Esophagus muscularis mucosa (tissue), 4 donors: ENCODE measurements around the gene PNRC2. TPM values are rescaled to one million over a fixed set of nuclear protein-coding genes. Genes with fewer than 3 reads are reported as not detected.

Source experiments
- DNase-seq: peaks from one replicate; pipeline ENCODE4 v3.0.0-alpha.2; 2017; ENCODE audit errors: extremely low spot score
- H3K27ac ChIP-seq, 4 donors: fragments of 200-600 bp; sonication (generic); replicated peaks in 1 of 4; 1 replicate in 3 of 4; 2 replicates in 1 of 4; pipeline ENCODE4 v1.5.1; 2016 to 2019; ENCODE audit warnings: mild to moderate bottlenecking in 1 of 4
- H3K27me3 ChIP-seq, 4 donors: fragments of 200-600 bp; sonication (generic); one replicate each; pipeline versions ENCODE4 v1.5.1 to v1.6.0; 2016 to 2019
- H3K36me3 ChIP-seq, 4 donors: fragments of 200-600 bp; sonication (generic); one replicate each; pipeline ENCODE4 v1.5.1; 2016 to 2019
- H3K4me1 ChIP-seq, 4 donors: fragments of 200-600 bp; sonication (generic); one replicate each; pipeline ENCODE4 v1.5.1; 2016 to 2019
- H3K4me3 ChIP-seq, 4 donors: fragments of 200-600 bp; sonication (generic); 1 replicate in 2 of 4; 2 replicates in 2 of 4; pipeline ENCODE4 v1.5.1; 2016 to 2019; ENCODE audit warnings: mild to moderate bottlenecking in 4 of 4, moderate library complexity in 1 of 4
- H3K9me3 ChIP-seq, 4 donors: fragments of 200-600 bp; sonication (generic); 1 replicate in 3 of 4; 2 replicates in 1 of 4; pipeline ENCODE4 v1.5.1; 2016 to 2019
- EP300 ChIP-seq: sonication (generic); formaldehyde crosslinking; IDR thresholded peaks from one replicate; pipeline ENCODE4 v1.6.1; 2017; ENCODE audit warnings: antibody characterized with exemption
- POLR2A ChIP-seq: fragments of 450-650 bp; IDR thresholded peaks from one replicate; pipeline ENCODE4 v1.6.1; 2017; ENCODE audit warnings: antibody characterized with exemption, moderate library complexity, mild to moderate bottlenecking, low read depth
- POLR2AphosphoS5 ChIP-seq, 2 donors: sonication (generic); formaldehyde crosslinking; IDR thresholded peaks; one replicate each; pipeline ENCODE4 v1.6.1; 2017; ENCODE audit warnings: antibody characterized with exemption in 2 of 2
- WGBS: methylation state at CpG from one replicate; pipeline ENCODE4 v1.1.5; 2018; 5-methylcytosine and 5-hydroxymethylcytosine counted together
- intact Hi-C: fragments of 100-400 bp; cut with DNase I; formaldehyde crosslinking; loops from one replicate; pipeline ENCODE4 v1.15.1; 2023
- total RNA-seq, 4 donors: library from RNA; depleted of rRNA; stranded (reverse); fragments of >200 nt; gene quantifications; one replicate each; pipeline versions ENCODE4 v1.1.0 to v1.2.1, GENCODE V29; 2016
- TF ChIP-seq, protein P1 (sequence below), 3 experiments: fragments of 200-600 bp in 2 of 3; fragments of 450-650 bp in 1 of 3; sonication (generic) in 2 of 3; IDR thresholded peaks; one replicate each; pipeline ENCODE4 v1.5.1; 2017 to 2019; ENCODE audit warnings: antibody characterized with exemption in 3 of 3, mild to moderate bottlenecking in 2 of 3, moderate library complexity in 1 of 3

PNRC2 gene
- total RNA-seq, 4 donors from 2014 or later, result 93.3 to 156 (median 138) TPM

DNA sequence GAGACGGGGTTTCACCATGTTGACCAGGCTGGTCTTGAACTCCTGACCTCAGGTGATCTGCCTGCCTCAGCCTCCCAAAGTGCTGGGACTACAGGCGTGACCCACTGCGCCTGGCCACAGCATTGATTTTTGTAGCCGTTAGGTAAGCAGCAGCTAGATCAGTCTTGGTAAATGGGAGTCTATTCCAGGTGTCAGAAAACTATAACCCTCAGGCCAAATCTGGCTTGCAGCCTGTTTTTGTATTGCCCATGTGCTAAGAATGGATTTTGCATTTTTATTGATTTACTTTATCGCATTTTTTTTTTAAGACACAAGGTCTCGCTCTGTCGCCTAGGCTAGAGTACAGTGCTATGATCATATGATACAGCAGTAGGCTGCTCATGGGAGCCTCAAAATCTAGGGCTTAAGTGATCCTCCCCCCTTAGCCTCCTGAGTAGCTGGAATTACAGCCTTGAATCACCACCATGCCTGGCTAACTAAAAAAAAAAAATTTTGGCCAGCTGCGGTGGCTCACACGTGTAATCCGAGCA, 37.1 kb downstream of the PNRC2 start:
- 92% methylated on average over 10 of the region's 10 CpGs for WGBS
- intact Hi-C loops, result no loop called here
- H3K36me3 ChIP-seq, result no peaks in the 10 kb centered on the region
- TF ChIP-seq POLR2A (no peak), EP300 (no peak), POLR2AphosphoS5 (IDR thresholded peaks at IDR 0.05) (no peak)
- TF ChIP-seq, protein P1, sequence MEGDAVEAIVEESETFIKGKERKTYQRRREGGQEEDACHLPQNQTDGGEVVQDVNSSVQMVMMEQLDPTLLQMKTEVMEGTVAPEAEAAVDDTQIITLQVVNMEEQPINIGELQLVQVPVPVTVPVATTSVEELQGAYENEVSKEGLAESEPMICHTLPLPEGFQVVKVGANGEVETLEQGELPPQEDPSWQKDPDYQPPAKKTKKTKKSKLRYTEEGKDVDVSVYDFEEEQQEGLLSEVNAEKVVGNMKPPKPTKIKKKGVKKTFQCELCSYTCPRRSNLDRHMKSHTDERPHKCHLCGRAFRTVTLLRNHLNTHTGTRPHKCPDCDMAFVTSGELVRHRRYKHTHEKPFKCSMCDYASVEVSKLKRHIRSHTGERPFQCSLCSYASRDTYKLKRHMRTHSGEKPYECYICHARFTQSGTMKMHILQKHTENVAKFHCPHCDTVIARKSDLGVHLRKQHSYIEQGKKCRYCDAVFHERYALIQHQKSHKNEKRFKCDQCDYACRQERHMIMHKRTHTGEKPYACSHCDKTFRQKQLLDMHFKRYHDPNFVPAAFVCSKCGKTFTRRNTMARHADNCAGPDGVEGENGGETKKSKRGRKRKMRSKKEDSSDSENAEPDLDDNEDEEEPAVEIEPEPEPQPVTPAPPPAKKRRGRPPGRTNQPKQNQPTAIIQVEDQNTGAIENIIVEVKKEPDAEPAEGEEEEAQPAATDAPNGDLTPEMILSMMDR (IDR thresholded peaks at IDR 0.05), result no peak
- no peak overlapping the region for H3K27ac ChIP-seq
- no peak overlapping the region for H3K4me3 ChIP-seq
- peaks cover 0 to 9% (median 3%) of the 10 kb centered on the region in 4 donors for H3K4me1 ChIP-seq
- no peaks in the 10 kb centered on the region for H3K27me3 ChIP-seq
- H3K9me3 ChIP-seq, result no peaks in the 10 kb centered on the region
- no peak for DNase-seq

DNA sequence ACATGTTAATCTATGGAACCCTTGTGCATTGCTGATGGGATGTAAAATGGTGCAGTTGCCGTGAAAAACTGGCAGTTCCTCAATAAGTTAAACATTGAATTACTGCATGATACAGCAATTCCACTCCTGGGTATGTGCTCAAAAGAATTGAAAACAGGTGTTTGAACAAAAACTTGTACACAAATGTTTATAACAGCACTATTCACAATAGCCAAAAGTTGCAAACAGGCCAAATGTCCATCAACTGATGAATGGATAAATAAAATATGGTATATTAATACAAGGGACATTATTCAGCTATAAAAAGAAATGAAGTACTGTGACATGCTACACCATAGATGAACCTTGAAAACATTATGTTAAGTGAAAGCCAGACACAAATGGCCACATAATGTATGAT, 38.2 kb downstream of the PNRC2 start:
- no peak for TF ChIP-seq POLR2A
- no peak for TF ChIP-seq POLR2AphosphoS5 (IDR thresholded peaks at IDR 0.05)
- TF ChIP-seq, protein P1 (IDR thresholded peaks at IDR 0.05), result no peak
- no peak for TF ChIP-seq EP300
- no peak overlapping the region for H3K27ac ChIP-seq
- H3K9me3 ChIP-seq, result no peaks in the 10 kb centered on the region
- intact Hi-C loops, result no loop called here
- H3K4me3 ChIP-seq, result no peak overlapping the region
- H3K27me3 ChIP-seq, result no peaks in the 10 kb centered on the region
- WGBS, result 78% methylated on average over 1 of the region's 1 CpG
- DNase-seq, result no peak
- H3K36me3 ChIP-seq, result no peaks in the 10 kb centered on the region
- peaks cover 0 to 9% (median 3%) of the 10 kb centered on the region in 4 donors for H3K4me1 ChIP-seq

DNA sequence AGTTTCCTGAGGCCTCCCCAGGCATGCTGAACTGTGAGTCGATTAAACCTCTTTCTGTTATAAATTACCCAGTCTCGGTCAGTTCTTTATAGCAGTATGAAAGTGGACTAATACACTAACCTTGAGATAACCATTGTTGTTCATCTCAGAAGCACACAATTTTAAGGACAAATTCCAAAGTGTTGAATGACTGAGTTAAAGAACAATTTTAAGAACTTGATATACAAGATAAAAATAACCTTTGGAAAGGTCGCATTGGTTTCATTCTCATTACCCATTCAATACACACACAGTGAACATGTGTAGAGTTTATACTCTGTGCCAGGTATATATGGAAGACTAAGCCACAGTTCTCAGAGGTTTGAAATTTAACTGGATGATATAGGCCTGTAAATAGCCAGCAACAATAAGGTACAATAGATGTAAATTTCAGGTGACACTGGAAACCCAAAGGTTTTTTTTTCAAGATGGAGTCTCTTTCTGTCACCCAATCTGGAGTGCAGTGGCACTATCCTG, 39.6 kb downstream of the PNRC2 start:
- Histone ChIP-seq H3K27ac (peak overlapping the region in 1 of 4 donors; percentile 27), H3K9me3 (no peaks in the 10 kb centered on the region), H3K4me3 (no peak overlapping the region), H3K27me3 (no peaks in the 10 kb centered on the region), H3K36me3 (no peaks in the 10 kb centered on the region), H3K4me1 (peaks cover 0 to 9% (median 3%) of the 10 kb centered on the region in 4 donors)
- intact Hi-C loops, result no loop called here
- DNase-seq, result no peak
- WGBS, result 62% methylated on average over 3 of the region's 3 CpGs
- TF ChIP-seq, protein P1 (IDR thresholded peaks at IDR 0.05), result no peak
- no peak for TF ChIP-seq EP300
- no peak for TF ChIP-seq POLR2A
- TF ChIP-seq POLR2AphosphoS5 (IDR thresholded peaks at IDR 0.05), result no peak

DNA sequence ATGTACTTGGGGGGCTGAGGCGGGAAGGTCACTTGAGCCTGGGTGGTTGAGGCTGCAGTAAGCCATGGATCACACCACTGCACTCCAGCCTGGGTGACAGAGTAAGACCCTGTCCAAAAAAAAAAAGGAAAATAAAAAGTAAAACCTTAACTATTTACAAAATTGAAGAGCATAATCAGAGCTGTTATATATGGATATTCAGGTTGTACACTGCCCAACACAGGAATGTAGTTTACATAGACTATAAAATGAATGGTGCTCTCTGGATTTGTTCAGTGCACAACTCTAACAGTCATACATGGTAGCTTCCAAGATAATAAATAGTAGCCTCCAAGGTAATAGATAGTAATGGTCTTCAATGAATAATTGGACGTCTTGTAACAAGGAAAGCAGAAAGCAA, 43.1 kb downstream of the PNRC2 start:
- Histone ChIP-seq H3K4me1 (peaks cover 0 to 9% (median 3%) of the 10 kb centered on the region in 4 donors), H3K36me3 (no peaks in the 10 kb centered on the region), H3K9me3 (no peaks in the 10 kb centered on the region), H3K27me3 (no peaks in the 10 kb centered on the region), H3K4me3 (no peak overlapping the region), H3K27ac (no peak overlapping the region)
- DNase-seq, result no peak
- intact Hi-C loops, result no loop called here
- TF ChIP-seq POLR2A (no peak), POLR2AphosphoS5 (IDR thresholded peaks at IDR 0.05) (no peak), EP300 (no peak)
- TF ChIP-seq, protein P1 (IDR thresholded peaks at IDR 0.05), result no peak
- 89% methylated on average over 2 of the region's 2 CpGs for WGBS
